HTR-8/SVneo (cell line): Measurements from ENCODE around the gene TAF11L9.
"Not testable (repeated sequence)": the region's sequence is repeated elsewhere in the genome, so short reads cannot be mapped to it uniquely, and the experiment has no call there.

ENCODE experiments used
- DNase-seq: peaks from one replicate; pipeline ENCODE4 v3.0.0; 2011; ENCODE audit warnings: low spot score, mixed read lengths; ENCODE audit not compliant: insufficient read length
- FAIRE-seq: peaks from 2 replicates; lab custom pipeline; 2011; peaks lifted over from hg19 to GRCh38; lab: Jason Lieb, UNC

Gene TAF11L9

DNA sequence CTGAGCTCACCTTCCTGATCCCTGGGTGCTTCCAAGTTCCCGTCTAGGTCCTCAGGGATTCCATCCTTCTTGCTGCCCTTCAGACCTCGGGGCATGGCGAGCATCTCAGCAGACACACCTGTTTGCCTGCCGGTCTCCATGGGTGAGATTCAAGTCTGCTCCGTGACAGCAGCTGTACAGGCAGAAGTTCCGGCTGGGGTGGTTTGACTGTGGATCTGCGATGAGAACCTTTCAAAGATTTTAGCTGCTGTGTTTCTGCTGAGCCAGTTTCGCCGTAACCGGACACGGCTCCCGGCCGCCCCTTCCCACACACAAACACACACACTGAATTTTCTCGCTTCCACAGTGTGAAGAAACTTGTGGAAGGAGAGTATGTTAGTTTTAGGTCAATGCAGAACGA, at the start of gene TAF11L9:
Gene TAF11L9 (minus strand): TSS at position 140 of the 400 bp plus-strand sequence.
- not testable (repeated sequence) for FAIRE-seq

DNA sequence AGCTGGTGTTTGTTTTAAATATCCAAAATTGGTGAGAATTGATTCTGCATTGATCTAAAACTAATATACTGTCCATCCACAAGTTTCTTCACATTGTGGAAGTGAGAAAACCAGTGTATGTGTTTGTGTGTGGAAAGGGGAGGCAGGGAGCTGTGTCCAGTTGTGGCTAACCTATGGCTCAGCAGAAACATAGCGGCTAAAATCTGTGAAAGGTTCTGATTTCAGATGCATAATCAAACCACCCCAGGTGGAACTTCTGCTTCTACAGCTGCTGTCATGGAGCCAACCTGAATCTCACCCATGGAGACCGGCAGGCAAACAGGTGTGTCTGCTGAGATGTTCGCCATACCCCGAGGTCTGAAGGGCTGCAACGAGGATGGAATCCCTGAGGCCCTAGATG, 40.0 kb upstream of the TAF11L9 start, which contains the start of gene TAF11L14:
Gene TAF11L14 (plus strand): TSS at position 301 of the 400 bp plus-strand sequence.
- DNase-seq (no peak), FAIRE-seq (no peak)

More for the DNA sequence above, at the start of gene TAF11L9:
- DNase-seq = not testable (repeated sequence)

DNA sequence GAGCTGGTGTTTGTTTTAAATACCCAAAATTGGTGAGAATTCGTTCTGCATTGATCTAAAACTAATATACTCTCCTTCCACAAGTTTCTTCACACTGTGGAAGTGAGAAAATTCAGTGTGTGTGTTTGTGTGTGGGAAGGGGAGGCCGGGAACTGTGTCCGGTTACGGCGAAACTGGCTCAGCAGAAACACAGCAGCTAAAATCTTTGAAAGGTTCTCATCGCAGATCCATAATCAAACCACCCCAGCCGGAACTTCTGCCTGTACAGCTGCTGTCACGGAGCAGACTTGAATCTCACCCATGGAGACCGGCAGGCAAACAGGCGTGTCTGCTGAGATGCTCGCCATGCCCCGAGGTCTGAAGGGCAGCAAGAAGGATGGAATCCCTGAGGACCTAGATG, 37.6 kb upstream of the TAF11L9 start, which contains the start of gene TAF11L13:
Gene TAF11L13 (plus strand): TSS at position 301 of the 400 bp plus-strand sequence.
- FAIRE-seq, DNase-seq: not testable (repeated sequence)

DNA sequence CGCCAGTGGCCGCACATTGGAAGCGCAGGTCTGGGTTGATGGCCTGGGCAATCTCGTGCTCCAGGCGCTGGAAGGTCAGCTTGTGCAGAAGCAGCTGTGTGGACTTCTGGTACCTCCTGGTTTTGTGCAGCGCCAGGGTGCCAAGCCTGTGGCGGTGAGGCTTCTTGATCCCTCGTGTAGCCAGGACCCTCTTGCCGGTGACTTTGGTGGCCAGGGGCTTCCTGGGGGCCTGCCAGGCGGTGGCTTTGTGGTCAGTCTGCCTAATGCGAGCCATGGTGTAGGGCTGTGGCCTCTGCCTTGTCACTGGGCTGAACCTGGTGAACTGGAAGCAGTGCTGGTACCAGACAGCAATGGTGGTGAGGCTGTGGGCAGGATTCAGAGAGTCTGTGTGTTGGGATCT, 31.5 kb upstream of the TAF11L9 start:
- no peak for FAIRE-seq
- DNase-seq = no peak

DNA sequence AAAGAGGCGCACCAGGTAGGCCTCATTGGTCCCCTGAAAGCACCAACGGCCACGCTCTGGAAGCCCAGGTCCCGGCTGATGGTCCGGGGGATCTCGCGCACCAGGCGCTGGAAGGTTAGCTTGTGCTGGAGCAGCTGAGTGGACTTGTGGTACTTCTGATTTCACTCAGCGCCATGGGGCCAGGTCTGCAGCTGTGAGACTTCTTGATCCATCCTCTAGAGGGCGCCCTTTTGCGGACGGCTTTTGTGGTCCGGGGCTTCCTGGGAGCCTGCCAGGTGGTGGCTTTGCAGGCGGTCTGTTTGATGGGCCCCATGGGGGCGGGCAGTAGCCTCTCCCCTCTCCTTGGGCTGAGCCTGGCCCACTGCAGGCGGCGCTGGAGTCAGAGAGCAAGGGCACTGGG, 26.4 kb upstream of the TAF11L9 start:
- no peak for DNase-seq
- no peak for FAIRE-seq

DNA sequence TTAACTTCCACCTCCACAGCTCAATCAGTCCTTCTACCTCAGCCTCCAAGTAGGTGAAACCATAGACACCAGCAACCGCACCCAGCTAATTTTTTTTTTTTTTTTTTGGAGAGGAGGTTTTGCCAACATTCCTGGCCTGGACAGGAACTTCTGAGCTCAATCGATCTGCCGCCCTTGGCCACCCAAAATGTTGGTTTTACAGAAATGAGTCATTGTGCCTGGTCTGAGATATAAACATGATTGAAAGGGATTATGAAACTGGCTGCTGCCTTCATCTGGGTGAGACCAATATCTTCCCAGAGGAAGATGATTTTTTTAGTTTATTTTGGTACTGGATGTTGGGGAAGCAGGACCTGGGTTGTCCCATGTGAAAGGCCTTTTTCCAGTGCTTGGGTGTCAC, 25.2 kb upstream of the TAF11L9 start:
- no peak for DNase-seq
- no peak for FAIRE-seq

DNA sequence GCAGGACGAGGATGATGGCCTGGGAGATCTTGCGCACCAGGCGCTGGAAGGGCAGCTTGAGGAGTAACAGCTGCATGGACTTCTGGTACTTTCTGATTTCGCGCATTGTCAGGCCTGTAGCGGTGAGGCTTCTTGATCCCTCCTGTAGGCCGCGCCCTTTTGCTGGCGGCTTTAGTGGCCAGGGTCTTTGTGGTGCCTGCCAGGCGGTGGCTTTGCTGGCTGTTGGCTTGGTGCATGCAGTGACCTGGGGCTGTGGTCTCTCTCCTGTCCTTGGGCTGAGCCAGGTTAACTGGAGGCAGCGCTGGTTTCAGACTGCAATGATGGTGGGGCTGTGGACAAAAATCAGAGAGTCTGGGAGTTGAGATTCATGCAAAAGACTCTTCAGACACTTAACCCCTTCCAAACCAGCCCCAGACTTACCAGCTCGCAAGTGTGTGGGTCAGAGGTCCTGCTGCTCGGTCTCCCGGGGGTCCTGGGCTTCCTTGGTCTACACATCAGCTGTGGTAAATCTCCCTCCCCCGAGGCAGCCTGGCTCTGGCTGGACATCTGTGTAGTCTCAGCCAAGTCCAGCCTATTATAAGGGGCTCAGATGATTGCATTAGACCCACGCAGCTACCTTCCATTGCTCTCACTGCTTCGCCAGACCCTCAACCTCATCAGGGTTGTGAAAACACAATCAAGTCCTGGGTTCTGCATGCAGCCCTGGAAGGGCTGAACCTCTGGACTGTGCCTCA, 20.8 kb upstream of the TAF11L9 start:
- no peak for DNase-seq
- no peak for FAIRE-seq

DNA sequence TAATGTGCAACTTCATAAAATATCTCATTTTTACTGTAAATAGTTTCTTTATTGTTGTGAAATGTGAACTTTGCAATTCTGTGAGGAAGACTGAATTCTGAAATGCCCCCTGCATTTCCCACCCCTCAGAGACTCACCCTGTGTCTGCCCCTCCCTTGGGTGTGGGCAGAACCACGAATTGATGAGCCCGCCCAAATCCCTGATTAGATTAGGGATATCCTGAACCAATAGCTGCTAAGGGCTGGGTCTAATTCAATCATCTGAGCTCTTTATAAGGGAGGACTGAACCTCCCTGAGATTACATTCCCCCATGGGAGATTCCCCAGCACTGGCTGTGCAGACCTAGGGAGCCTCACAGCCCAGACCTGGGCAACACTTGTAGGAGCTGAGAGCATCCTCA, 15.9 kb upstream of the TAF11L9 start, which contains the start of gene TAF11L12:
Gene TAF11L12 (plus strand): TSS at position 301 of the 400 bp plus-strand sequence.
- DNase-seq, FAIRE-seq: not testable (repeated sequence)

DNA sequence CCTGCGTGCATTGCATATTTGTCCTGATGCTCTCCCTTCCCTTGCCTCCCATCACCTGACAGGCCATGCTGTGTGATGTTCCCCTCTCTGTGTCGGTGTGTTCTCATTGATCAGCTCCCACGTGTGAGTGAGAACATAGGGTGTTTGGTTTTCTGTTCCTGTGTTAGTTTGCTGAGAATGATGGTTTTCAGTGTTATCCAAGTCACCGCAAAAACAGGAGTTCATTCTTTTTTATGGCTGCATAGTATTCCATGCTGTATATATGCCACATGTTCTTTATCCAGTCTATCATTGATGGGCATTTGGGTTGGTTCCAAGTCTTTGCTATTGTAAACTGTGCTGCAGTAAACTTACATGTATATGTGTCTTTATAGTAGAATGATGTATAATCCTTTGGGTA, 13.3 kb upstream of the TAF11L9 start:
- DNase-seq = not testable (repeated sequence)
- peak; percentile 54 for FAIRE-seq

DNA sequence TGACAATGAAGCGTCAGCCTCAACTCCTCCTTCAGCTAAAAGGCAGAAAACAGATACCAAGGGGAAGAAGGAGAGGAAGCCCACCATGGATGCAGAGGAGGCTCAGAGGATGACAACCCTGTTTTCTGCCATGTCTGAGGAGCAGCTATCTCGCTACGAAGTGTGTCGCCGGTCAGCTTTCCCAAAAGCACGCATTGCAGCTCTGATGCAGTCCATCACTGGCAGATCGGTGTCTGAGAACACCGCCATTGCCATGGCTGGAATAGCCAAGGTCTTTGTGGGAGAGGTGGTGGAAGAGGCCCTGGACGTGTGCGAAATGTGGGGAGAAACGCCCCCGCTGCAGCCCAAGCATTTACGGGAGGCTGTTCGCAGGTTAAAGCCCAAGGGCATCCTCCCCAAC, 10.8 kb upstream of the TAF11L9 start:
- FAIRE-seq (peak; percentile 20), DNase-seq (no peak)

DNA sequence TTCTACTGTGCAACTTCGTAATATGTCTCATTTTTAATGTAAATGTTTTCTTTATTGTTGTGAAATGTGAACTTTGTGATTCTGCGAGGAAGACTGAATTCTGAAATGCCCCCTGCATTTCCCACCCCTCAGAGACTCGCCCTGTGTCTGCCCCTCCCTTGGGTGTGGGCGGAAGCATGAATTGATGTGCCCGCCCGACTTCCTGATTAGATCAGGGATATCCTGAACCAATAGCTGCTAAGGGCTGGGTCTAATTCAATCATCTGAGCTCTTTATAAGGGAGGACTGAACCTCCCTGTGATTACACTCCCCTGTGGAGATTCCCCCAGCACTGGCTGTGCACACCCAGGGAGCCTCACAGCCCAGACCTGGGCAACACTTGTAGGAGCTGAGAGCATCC, 9.7 kb upstream of the TAF11L9 start, which contains the start of gene TAF11L11:
Gene TAF11L11 (plus strand): TSS at position 304 of the 400 bp plus-strand sequence.
- DNase-seq, FAIRE-seq: not testable (repeated sequence)

DNA sequence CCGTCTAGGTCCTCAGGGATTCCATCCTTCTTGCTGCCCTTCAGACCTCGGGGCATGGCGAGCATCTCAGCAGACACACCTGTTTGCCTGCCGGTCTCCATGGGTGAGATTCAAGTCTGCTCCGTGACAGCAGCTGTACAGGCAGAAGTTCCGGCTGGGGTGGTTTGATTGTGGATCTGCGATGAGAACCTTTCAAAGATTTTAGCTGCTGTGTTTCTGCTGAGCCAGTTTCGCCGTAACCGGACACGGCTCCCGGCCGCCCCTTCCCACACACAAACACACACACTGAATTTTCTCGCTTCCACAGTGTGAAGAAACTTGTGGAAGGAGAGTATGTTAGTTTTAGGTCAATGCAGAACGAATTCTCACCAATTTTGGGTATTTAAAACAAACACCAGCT, 3.5 kb upstream of the TAF11L9 start, which contains the start of gene TAF11L10:
Gene TAF11L10 (minus strand): TSS at position 101 of the 400 bp plus-strand sequence.
- not testable (repeated sequence) for DNase-seq, FAIRE-seq

DNA sequence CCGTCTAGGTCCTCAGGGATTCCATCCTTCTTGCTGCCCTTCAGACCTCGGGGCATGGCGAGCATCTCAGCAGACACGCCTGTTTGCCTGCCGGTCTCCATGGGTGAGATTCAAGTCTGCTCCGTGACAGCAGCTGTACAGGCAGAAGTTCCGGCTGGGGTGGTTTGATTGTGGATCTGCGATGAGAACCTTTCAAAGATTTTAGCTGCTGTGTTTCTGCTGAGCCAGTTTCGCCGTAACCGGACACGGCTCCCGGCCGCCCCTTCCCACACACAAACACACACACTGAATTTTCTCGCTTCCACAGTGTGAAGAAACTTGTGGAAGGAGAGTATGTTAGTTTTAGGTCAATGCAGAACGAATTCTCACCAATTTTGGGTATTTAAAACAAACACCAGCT, 3.3 kb downstream of the TAF11L9 start, which contains the start of gene TAF11L8:
Gene TAF11L8 (minus strand): TSS at position 101 of the 400 bp plus-strand sequence.
- DNase-seq, FAIRE-seq: not testable (repeated sequence)

DNA sequence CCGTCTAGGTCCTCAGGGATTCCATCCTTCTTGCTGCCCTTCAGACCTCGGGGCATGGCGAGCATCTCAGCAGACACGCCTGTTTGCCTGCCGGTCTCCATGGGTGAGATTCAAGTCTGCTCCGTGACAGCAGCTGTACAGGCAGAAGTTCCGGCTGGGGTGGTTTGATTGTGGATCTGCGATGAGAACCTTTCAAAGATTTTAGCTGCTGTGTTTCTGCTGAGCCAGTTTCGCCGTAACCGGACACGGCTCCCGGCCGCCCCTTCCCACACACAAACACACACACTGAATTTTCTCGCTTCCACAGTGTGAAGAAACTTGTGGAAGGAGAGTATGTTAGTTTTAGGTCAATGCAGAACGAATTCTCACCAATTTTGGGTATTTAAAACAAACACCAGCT, 8.5 kb downstream of the TAF11L9 start, which contains the start of gene TAF11L7:
Gene TAF11L7 (minus strand): TSS at position 101 of the 400 bp plus-strand sequence.
- FAIRE-seq, DNase-seq: not testable (repeated sequence)
